Measurements from ENCODE around the gene PGBD5.

Gene PGBD5

GRCh38 chr1:230280054-230280795 lies 145.9 kb downstream of the PGBD5 start:
- no peaks in the 10 kb centered on the region for H3K27me3 ChIP-seq (ENCODE audit: control insufficient read depth in 2 of 2, insufficient read depth in 2 of 2, low read length in 2 of 2)
- no peaks in the 10 kb centered on the region for H3K9me3 ChIP-seq (ENCODE audit: control insufficient read depth in 2 of 2, low read length in 2 of 2)
- H3K27ac ChIP-seq (ENCODE audit: low read depth in 2 of 2, low read length in 2 of 2) = no peak overlapping the region
- peaks cover 11 to 26% of the 10 kb centered on the region in 2 donors for H3K36me3 ChIP-seq (ENCODE audit: control insufficient read depth in 2 of 2, insufficient read depth in 2 of 2, low read length in 2 of 2)
- no peak overlapping the region for H3K9ac ChIP-seq (ENCODE audit: low read depth in 1 of 2, low read length in 2 of 2)
- H3K4me1 ChIP-seq (ENCODE audit: control insufficient read depth in 2 of 2, insufficient read depth in 2 of 2, low read length in 2 of 2) = peaks cover 11 to 18% of the 10 kb centered on the region in 2 donors
- no peak overlapping the region for H3K4me3 ChIP-seq (ENCODE audit: low read length in 2 of 2)

- Histone ChIP-seq H3K4me1 (ENCODE audit: control insufficient read depth in 2 of 2, insufficient read depth in 2 of 2, low read length in 2 of 2) (peaks cover 11 to 18% of the 10 kb centered on the region in 2 donors), H3K9me3 (ENCODE audit: control insufficient read depth in 2 of 2, low read length in 2 of 2) (no peaks in the 10 kb centered on the region), H3K27me3 (ENCODE audit: control insufficient read depth in 2 of 2, insufficient read depth in 2 of 2, low read length in 2 of 2) (no peaks in the 10 kb centered on the region), H3K4me3 (ENCODE audit: low read length in 2 of 2) (no peak overlapping the region), H3K9ac (ENCODE audit: low read depth in 1 of 2, low read length in 2 of 2) (no peak overlapping the region), H3K27ac (ENCODE audit: low read depth in 2 of 2, low read length in 2 of 2) (no peak overlapping the region), H3K36me3 (ENCODE audit: control insufficient read depth in 2 of 2, insufficient read depth in 2 of 2, low read length in 2 of 2) (peaks cover 11 to 27% of the 10 kb centered on the region in 2 donors)
These were observed 146.6 kb downstream of the PGBD5 start for GRCh38 chr1:230279583-230279945.

- H3K4me1 ChIP-seq (ENCODE audit: control insufficient read depth in 2 of 2, insufficient read depth in 2 of 2, low read length in 2 of 2) = peaks cover 11 to 18% of the 10 kb centered on the region in 2 donors
- no peak overlapping the region for H3K27ac ChIP-seq (ENCODE audit: low read depth in 2 of 2, low read length in 2 of 2)
- H3K27me3 ChIP-seq (ENCODE audit: control insufficient read depth in 2 of 2, insufficient read depth in 2 of 2, low read length in 2 of 2) = no peaks in the 10 kb centered on the region
- H3K4me3 ChIP-seq (ENCODE audit: low read length in 2 of 2) = no peak overlapping the region
- no peak overlapping the region for H3K9ac ChIP-seq (ENCODE audit: low read depth in 1 of 2, low read length in 2 of 2)
- H3K36me3 ChIP-seq (ENCODE audit: control insufficient read depth in 2 of 2, insufficient read depth in 2 of 2, low read length in 2 of 2) = peaks cover 16 to 31% of the 10 kb centered on the region in 2 donors
- no peaks in the 10 kb centered on the region for H3K9me3 ChIP-seq (ENCODE audit: control insufficient read depth in 2 of 2, low read length in 2 of 2)
These were observed 147.1 kb downstream of the PGBD5 start for GRCh38 chr1:230278871-230279582.

GRCh38 chr1:230278376-230278775 lies 147.8 kb downstream of the PGBD5 start:
- H3K36me3 ChIP-seq (ENCODE audit: control insufficient read depth in 2 of 2, insufficient read depth in 2 of 2, low read length in 2 of 2) = peaks cover 16 to 31% of the 10 kb centered on the region in 2 donors

GRCh38 chr1:230277201-230278025 lies 148.7 kb downstream of the PGBD5 start:
- Histone ChIP-seq H3K9ac (ENCODE audit: low read depth in 1 of 2, low read length in 2 of 2) (no peak overlapping the region), H3K4me3 (ENCODE audit: low read length in 2 of 2) (no peak overlapping the region), H3K4me1 (ENCODE audit: control insufficient read depth in 2 of 2, insufficient read depth in 2 of 2, low read length in 2 of 2) (peaks cover 11 to 16% of the 10 kb centered on the region in 2 donors), H3K27me3 (ENCODE audit: control insufficient read depth in 2 of 2, insufficient read depth in 2 of 2, low read length in 2 of 2) (no peaks in the 10 kb centered on the region), H3K27ac (ENCODE audit: low read depth in 2 of 2, low read length in 2 of 2) (no peak overlapping the region), H3K36me3 (ENCODE audit: control insufficient read depth in 2 of 2, insufficient read depth in 2 of 2, low read length in 2 of 2) (peaks cover 16 to 31% of the 10 kb centered on the region in 2 donors), H3K9me3 (ENCODE audit: control insufficient read depth in 2 of 2, low read length in 2 of 2) (no peaks in the 10 kb centered on the region)

More at GRCh38 chr1:230278376-230278775, 147.8 kb downstream of the PGBD5 start:
- Histone ChIP-seq H3K4me1 (ENCODE audit: control insufficient read depth in 2 of 2, insufficient read depth in 2 of 2, low read length in 2 of 2) (peaks cover 11 to 18% of the 10 kb centered on the region in 2 donors), H3K9me3 (ENCODE audit: control insufficient read depth in 2 of 2, low read length in 2 of 2) (no peaks in the 10 kb centered on the region), H3K27me3 (ENCODE audit: control insufficient read depth in 2 of 2, insufficient read depth in 2 of 2, low read length in 2 of 2) (no peaks in the 10 kb centered on the region), H3K9ac (ENCODE audit: low read depth in 1 of 2, low read length in 2 of 2) (no peak overlapping the region), H3K4me3 (ENCODE audit: low read length in 2 of 2) (no peak overlapping the region), H3K27ac (ENCODE audit: low read depth in 2 of 2, low read length in 2 of 2) (no peak overlapping the region)

- H3K27ac ChIP-seq (ENCODE audit: low read depth in 2 of 2, low read length in 2 of 2) = no peak overlapping the region
These were observed 149.7 kb downstream of the PGBD5 start for GRCh38 chr1:230276401-230276800.

GRCh38 chr1:230274254-230274653 lies 151.9 kb downstream of the PGBD5 start:
- Histone ChIP-seq H3K36me3 (ENCODE audit: control insufficient read depth in 2 of 2, insufficient read depth in 2 of 2, low read length in 2 of 2) (peaks cover 7 to 16% of the 10 kb centered on the region in 2 donors), H3K27ac (ENCODE audit: low read depth in 2 of 2, low read length in 2 of 2) (no peak overlapping the region), H3K27me3 (ENCODE audit: control insufficient read depth in 2 of 2, insufficient read depth in 2 of 2, low read length in 2 of 2) (no peaks in the 10 kb centered on the region), H3K9me3 (ENCODE audit: control insufficient read depth in 2 of 2, low read length in 2 of 2) (no peaks in the 10 kb centered on the region), H3K4me1 (ENCODE audit: control insufficient read depth in 2 of 2, insufficient read depth in 2 of 2, low read length in 2 of 2) (peaks cover 8 to 13% of the 10 kb centered on the region in 2 donors), H3K9ac (ENCODE audit: low read depth in 1 of 2, low read length in 2 of 2) (no peak overlapping the region), H3K4me3 (ENCODE audit: low read length in 2 of 2) (no peak overlapping the region)

More at GRCh38 chr1:230276401-230276800, 149.7 kb downstream of the PGBD5 start:
- Histone ChIP-seq H3K36me3 (ENCODE audit: control insufficient read depth in 2 of 2, insufficient read depth in 2 of 2, low read length in 2 of 2) (peaks cover 16 to 31% of the 10 kb centered on the region in 2 donors), H3K4me3 (ENCODE audit: low read length in 2 of 2) (no peak overlapping the region), H3K9me3 (ENCODE audit: control insufficient read depth in 2 of 2, low read length in 2 of 2) (no peaks in the 10 kb centered on the region), H3K4me1 (ENCODE audit: control insufficient read depth in 2 of 2, insufficient read depth in 2 of 2, low read length in 2 of 2) (peaks cover 9 to 11% of the 10 kb centered on the region in 2 donors), H3K27me3 (ENCODE audit: control insufficient read depth in 2 of 2, insufficient read depth in 2 of 2, low read length in 2 of 2) (no peaks in the 10 kb centered on the region), H3K9ac (ENCODE audit: low read depth in 1 of 2, low read length in 2 of 2) (no peak overlapping the region)

- H3K9ac ChIP-seq (ENCODE audit: low read depth in 1 of 2, low read length in 2 of 2) = no peak overlapping the region
- no peak overlapping the region for H3K27ac ChIP-seq (ENCODE audit: low read depth in 2 of 2, low read length in 2 of 2)
- H3K9me3 ChIP-seq (ENCODE audit: control insufficient read depth in 2 of 2, low read length in 2 of 2) = no peaks in the 10 kb centered on the region
- peaks cover 13 to 19% of the 10 kb centered on the region in 2 donors for H3K4me1 ChIP-seq (ENCODE audit: control insufficient read depth in 2 of 2, insufficient read depth in 2 of 2, low read length in 2 of 2)
- no peaks in the 10 kb centered on the region for H3K27me3 ChIP-seq (ENCODE audit: control insufficient read depth in 2 of 2, insufficient read depth in 2 of 2, low read length in 2 of 2)
- H3K4me3 ChIP-seq (ENCODE audit: low read length in 2 of 2) = no peak overlapping the region
- peaks cover 7 to 13% of the 10 kb centered on the region in 2 donors for H3K36me3 ChIP-seq (ENCODE audit: control insufficient read depth in 2 of 2, insufficient read depth in 2 of 2, low read length in 2 of 2)
These were observed 152.9 kb downstream of the PGBD5 start for GRCh38 chr1:230273141-230273710.

GRCh38 chr1:230272557-230272956 lies 153.6 kb downstream of the PGBD5 start:
- Histone ChIP-seq H3K4me1 (ENCODE audit: control insufficient read depth in 2 of 2, insufficient read depth in 2 of 2, low read length in 2 of 2) (peaks cover 17 to 25% of the 10 kb centered on the region in 2 donors), H3K36me3 (ENCODE audit: control insufficient read depth in 2 of 2, insufficient read depth in 2 of 2, low read length in 2 of 2) (peaks cover 7 to 15% of the 10 kb centered on the region in 2 donors), H3K27ac (ENCODE audit: low read depth in 2 of 2, low read length in 2 of 2) (no peak overlapping the region), H3K9me3 (ENCODE audit: control insufficient read depth in 2 of 2, low read length in 2 of 2) (no peaks in the 10 kb centered on the region), H3K4me3 (ENCODE audit: low read length in 2 of 2) (no peak overlapping the region), H3K9ac (ENCODE audit: low read depth in 1 of 2, low read length in 2 of 2) (no peak overlapping the region), H3K27me3 (ENCODE audit: control insufficient read depth in 2 of 2, insufficient read depth in 2 of 2, low read length in 2 of 2) (no peaks in the 10 kb centered on the region)
